ENCODE data around the gene CXCR2. TPM values are rescaled to one million over a fixed set of nuclear protein-coding genes. Genes with fewer than 3 reads are reported as not detected.
"Not testable (repeated sequence)": the region's sequence is repeated elsewhere in the genome, so short reads cannot be mapped to it uniquely, and the experiment has no call there.

Gene CXCR2
- total RNA-seq, 1 experiment from 2014 or later: 0.96 TPM

DNA sequence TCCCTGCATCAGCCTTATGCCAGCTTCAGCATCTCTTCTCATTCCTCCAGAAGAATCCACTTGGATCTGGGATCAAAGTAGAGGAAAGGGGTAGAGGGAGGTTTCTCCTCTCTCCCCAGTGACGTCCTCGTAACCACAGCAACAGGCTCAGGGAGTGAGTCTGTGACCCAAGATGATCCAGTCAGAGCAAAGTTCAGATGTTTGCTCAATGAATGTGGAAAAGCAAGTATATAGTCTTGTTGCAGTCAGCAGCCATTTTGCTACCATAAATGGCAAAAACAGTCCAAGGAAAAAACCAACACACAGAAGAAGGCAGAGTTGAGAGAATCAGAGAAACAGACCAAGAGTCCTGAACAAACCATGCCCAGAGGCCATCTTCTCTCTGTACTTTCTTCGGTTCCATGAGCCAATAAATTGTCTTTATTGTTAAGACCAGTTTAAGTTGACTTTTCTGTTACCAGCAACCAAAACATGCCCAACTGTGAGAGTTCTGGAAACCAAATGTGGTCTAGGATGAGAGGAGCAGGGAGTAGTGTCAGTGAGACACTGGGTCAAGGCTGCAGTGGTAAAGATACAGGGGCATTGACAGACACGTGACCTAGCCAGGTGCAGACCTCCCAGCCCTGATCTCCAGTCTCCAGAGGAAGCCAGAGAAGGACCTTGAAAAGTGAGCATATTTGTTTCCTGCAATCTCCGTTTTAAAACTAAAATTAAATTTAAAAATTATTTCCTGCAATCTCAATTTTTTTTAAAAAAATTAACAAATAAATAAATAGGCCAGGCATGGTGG lies 44.1 kb downstream of the CXCR2 start:
- H3K27me3 Mint-ChIP-seq (ENCODE audit: low read depth): no peaks in the 10 kb centered on the region
- ATAC-seq: no peak
- no peak for DNase-seq (ENCODE audit: low spot score)
- H3K36me3 Mint-ChIP-seq: no peaks in the 10 kb centered on the region
- CTCF ChIA-PET: no interaction called here
- no peaks in the 10 kb centered on the region for H3K9me3 Mint-ChIP-seq
- no peak overlapping the region for H3K27ac Mint-ChIP-seq
- POLR2A ChIA-PET: no interaction called here
- no peak overlapping the region for H3K4me3 Mint-ChIP-seq
- TF ChIP-seq KAT7 (CRISPR knock-in tag; IDR thresholded peaks at IDR 0.05; ENCODE audit: borderline replicate concordance) (no peak), NR1H2 (CRISPR knock-in tag; IDR thresholded peaks at IDR 0.05) (no peak), TCF7 (CRISPR knock-in tag; IDR thresholded peaks at IDR 0.05; ENCODE audit: low read depth) (no peak), FOXP1 (CRISPR knock-in tag; IDR thresholded peaks at IDR 0.05; ENCODE audit: borderline replicate concordance) (no peak)
- peaks cover 15% of the 10 kb centered on the region for H3K4me1 Mint-ChIP-seq

- H3K9me3 Mint-ChIP-seq; H3K27ac Mint-ChIP-seq; H3K4me3 Mint-ChIP-seq; DNase-seq (ENCODE audit: low spot score); H3K36me3 Mint-ChIP-seq; ATAC-seq; H3K27me3 Mint-ChIP-seq (ENCODE audit: low read depth); POLR2A ChIA-PET: not testable (repeated sequence)
- CTCF ChIA-PET: interaction anchor here (1.7 kb wide), 1 partner anchor 16 kb away, joined by 3 read pairs; no protein-coding TSS in a partner anchor
- peaks cover 15% of the 10 kb centered on the region for H3K4me1 Mint-ChIP-seq
Observed at GRCh38 chr2:218171744-218172143, 45.9 kb downstream of the CXCR2 start.

DNA sequence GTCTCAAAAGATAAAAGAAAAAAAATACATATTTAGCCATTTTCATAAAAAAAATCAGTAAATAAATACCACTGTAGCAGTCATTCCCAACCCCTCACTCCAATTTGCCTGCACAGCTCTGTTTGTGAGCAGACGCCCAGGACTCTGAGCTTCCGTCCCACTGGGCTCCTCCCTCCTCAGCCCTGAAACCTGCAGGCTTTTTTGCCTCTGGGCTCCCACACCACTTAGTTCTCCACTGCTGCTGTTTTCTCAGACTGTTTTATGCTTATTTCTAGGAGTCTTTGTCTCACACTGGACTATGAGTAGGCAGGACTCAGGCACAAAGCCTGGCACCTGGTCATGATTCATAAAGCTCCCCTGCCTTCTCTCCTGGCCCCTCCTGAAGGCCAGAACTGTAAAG lies 47.0 kb downstream of the CXCR2 start:
- peaks cover 11% of the 10 kb centered on the region for H3K4me1 Mint-ChIP-seq
- ChIA-PET CTCF (interaction anchor here (0.6 to 1.7 kb wide), 3 partner anchors 9 to 95 kb away, joined by 3 read pairs; no protein-coding TSS in a partner anchor), POLR2A (no interaction called here)
- H3K36me3 Mint-ChIP-seq: no peaks in the 10 kb centered on the region
- H3K4me3 Mint-ChIP-seq: no peak overlapping the region
- no peak for ATAC-seq
- H3K27ac Mint-ChIP-seq: no peak overlapping the region
- H3K9me3 Mint-ChIP-seq: no peaks in the 10 kb centered on the region
- TF ChIP-seq ZNF121 (CRISPR knock-in tag; IDR thresholded peaks at IDR 0.05) (no peak), AFF4 (CRISPR knock-in tag; IDR thresholded peaks at IDR 0.05; ENCODE audit: borderline replicate concordance) (no peak), NR3C1 (CRISPR knock-in tag; conservative IDR thresholded peaks at IDR 0.05; ENCODE audit: low read depth) (no peak), EMX1 (CRISPR knock-in tag; IDR thresholded peaks at IDR 0.05) (no peak), SMAD4 (CRISPR knock-in tag; IDR thresholded peaks at IDR 0.05) (no peak)
- TF ChIP-seq, protein P1, sequence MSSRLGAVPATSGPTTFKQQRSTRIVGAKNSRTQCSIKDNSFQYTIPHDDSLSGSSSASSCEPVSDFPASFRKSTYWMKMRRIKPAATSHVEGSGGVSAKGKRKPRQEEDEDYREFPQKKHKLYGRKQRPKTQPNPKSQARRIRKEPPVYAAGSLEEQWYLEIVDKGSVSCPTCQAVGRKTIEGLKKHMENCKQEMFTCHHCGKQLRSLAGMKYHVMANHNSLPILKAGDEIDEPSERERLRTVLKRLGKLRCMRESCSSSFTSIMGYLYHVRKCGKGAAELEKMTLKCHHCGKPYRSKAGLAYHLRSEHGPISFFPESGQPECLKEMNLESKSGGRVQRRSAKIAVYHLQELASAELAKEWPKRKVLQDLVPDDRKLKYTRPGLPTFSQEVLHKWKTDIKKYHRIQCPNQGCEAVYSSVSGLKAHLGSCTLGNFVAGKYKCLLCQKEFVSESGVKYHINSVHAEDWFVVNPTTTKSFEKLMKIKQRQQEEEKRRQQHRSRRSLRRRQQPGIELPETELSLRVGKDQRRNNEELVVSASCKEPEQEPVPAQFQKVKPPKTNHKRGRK (CRISPR knock-in tag; IDR thresholded peaks at IDR 0.05; ENCODE audit: borderline replicate concordance): no peak
- TF ChIP-seq, protein P2, sequence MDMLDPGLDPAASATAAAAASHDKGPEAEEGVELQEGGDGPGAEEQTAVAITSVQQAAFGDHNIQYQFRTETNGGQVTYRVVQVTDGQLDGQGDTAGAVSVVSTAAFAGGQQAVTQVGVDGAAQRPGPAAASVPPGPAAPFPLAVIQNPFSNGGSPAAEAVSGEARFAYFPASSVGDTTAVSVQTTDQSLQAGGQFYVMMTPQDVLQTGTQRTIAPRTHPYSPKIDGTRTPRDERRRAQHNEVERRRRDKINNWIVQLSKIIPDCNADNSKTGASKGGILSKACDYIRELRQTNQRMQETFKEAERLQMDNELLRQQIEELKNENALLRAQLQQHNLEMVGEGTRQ (CRISPR knock-in tag; IDR thresholded peaks at IDR 0.05): no peak
- DNase-seq (ENCODE audit: low spot score): no peak
- H3K27me3 Mint-ChIP-seq (ENCODE audit: low read depth): no peaks in the 10 kb centered on the region

DNA sequence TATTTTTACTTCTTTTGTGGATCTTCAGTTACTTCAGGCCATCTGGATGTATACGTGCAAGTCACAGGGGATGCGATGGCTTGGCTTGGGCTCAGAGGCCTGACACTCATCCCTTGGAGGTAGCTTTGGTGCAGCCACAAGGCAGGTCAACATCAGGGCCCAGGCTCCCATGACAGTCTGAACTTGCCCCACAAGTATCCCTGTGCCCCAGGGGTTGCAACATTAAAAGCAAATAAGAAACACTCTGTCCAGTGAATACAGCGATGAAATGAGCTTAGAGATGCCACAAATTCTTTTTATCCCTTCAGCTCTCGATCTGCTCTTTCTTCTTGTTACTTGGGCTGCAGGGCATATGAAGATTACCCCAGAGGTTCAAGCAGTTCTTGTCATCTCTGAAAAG lies 54.0 kb downstream of the CXCR2 start:
- CTCF ChIA-PET: interaction anchor here (1.1 kb wide), 1 partner anchor 106 kb away, joined by 4 read pairs; no protein-coding TSS in a partner anchor

More for the DNA sequence above, 54.0 kb downstream of the CXCR2 start:
- ATAC-seq (no peak), DNase-seq (ENCODE audit: low spot score) (no peak)
- Mint-ChIP-seq H3K4me3 (no peak overlapping the region), H3K4me1 (no peaks in the 10 kb centered on the region), H3K9me3 (peaks cover 25% of the 10 kb centered on the region), H3K27ac (no peak overlapping the region), H3K36me3 (peaks cover 10% of the 10 kb centered on the region), H3K27me3 (ENCODE audit: low read depth) (peaks cover 19% of the 10 kb centered on the region)
- TF ChIP-seq GTF2I (CRISPR knock-in tag; conservative IDR thresholded peaks at IDR 0.05): no peak
- POLR2A ChIA-PET: no interaction called here
